Measurements from ENCODE around the gene MRPL18. TPM values are rescaled to one million over a fixed set of nuclear protein-coding genes. Genes with fewer than 3 reads are reported as not detected.
"Not testable (repeated sequence)": the region's sequence is repeated elsewhere in the genome, so short reads cannot be mapped to it uniquely, and the experiment has no call there.

Gene MRPL18
- total RNA-seq, 6 experiments from 2014 or later: 74.1 to 93.6 (median 81.4) TPM

- no peaks in the 10 kb centered on the region for H3K36me3 Mint-ChIP-seq (ENCODE audit: low read depth)
- H3K27me3 Mint-ChIP-seq (ENCODE audit: insufficient read depth): peaks cover 16% of the 10 kb centered on the region
- no peak for TF ChIP-seq CTCF (IDR thresholded peaks at IDR 0.05)
- H3K4me1 Mint-ChIP-seq (ENCODE audit: low read depth): peaks cover 11% of the 10 kb centered on the region; the same call in 1 of the 2 replicates
- no peak for DNase-seq
- no peak overlapping the region for H3K27ac Mint-ChIP-seq
- no peaks in the 10 kb centered on the region for H3K9me3 Mint-ChIP-seq
- H3K4me3 Mint-ChIP-seq: no peak overlapping the region
These were observed 30.9 kb downstream of the MRPL18 start for GRCh38 chr6:159821122-159821521.

- H3K27ac Mint-ChIP-seq: no peak overlapping the region
- H3K36me3 Mint-ChIP-seq (ENCODE audit: low read depth): no peaks in the 10 kb centered on the region
These were observed 31.5 kb downstream of the MRPL18 start for GRCh38 chr6:159821726-159822125.

GRCh38 chr6:159823953-159824352, 33.7 kb downstream of the MRPL18 start:
- H3K27ac Mint-ChIP-seq: no peak overlapping the region
- peaks cover 22% of the 10 kb centered on the region for H3K4me1 Mint-ChIP-seq (ENCODE audit: low read depth)
- H3K27me3 Mint-ChIP-seq (ENCODE audit: insufficient read depth): peaks cover 16% of the 10 kb centered on the region
- H3K36me3 Mint-ChIP-seq (ENCODE audit: low read depth): no peaks in the 10 kb centered on the region
- H3K4me3 Mint-ChIP-seq: no peak overlapping the region
- no peaks in the 10 kb centered on the region for H3K9me3 Mint-ChIP-seq
- no peak for DNase-seq
- TF ChIP-seq CTCF (IDR thresholded peaks at IDR 0.05): no peak

More at GRCh38 chr6:159821726-159822125, 31.5 kb downstream of the MRPL18 start:
- no peaks in the 10 kb centered on the region for H3K9me3 Mint-ChIP-seq
- no peak overlapping the region for H3K4me3 Mint-ChIP-seq
- no peak for TF ChIP-seq CTCF (IDR thresholded peaks at IDR 0.05)
- H3K27me3 Mint-ChIP-seq (ENCODE audit: insufficient read depth): peaks cover 16% of the 10 kb centered on the region
- DNase-seq: no peak
- peaks cover 11% of the 10 kb centered on the region; the same call in 1 of the 2 replicates for H3K4me1 Mint-ChIP-seq (ENCODE audit: low read depth)

GRCh38 chr6:159824690-159825089, 34.4 kb downstream of the MRPL18 start:
- H3K9me3 Mint-ChIP-seq; H3K27ac Mint-ChIP-seq; H3K4me3 Mint-ChIP-seq; DNase-seq; H3K36me3 Mint-ChIP-seq (ENCODE audit: low read depth): not testable (repeated sequence)
- peaks cover 29% of the 10 kb centered on the region for H3K4me1 Mint-ChIP-seq (ENCODE audit: low read depth)
- H3K27me3 Mint-ChIP-seq (ENCODE audit: insufficient read depth): peaks cover 14% of the 10 kb centered on the region

GRCh38 chr6:159826004-159826403, 35.7 kb downstream of the MRPL18 start:
- no peaks in the 10 kb centered on the region for H3K9me3 Mint-ChIP-seq
- no peaks in the 10 kb centered on the region for H3K36me3 Mint-ChIP-seq (ENCODE audit: low read depth)
- no peak for DNase-seq
- peaks cover 42% of the 10 kb centered on the region for H3K4me1 Mint-ChIP-seq (ENCODE audit: low read depth)
- no peak for TF ChIP-seq CTCF (IDR thresholded peaks at IDR 0.05)
- no peak overlapping the region for H3K4me3 Mint-ChIP-seq
- H3K27ac Mint-ChIP-seq: no peak overlapping the region
- H3K27me3 Mint-ChIP-seq (ENCODE audit: insufficient read depth): peaks cover 14% of the 10 kb centered on the region

- no peak overlapping the region for H3K4me3 Mint-ChIP-seq
- TF ChIP-seq CTCF (IDR thresholded peaks at IDR 0.05): no peak
- DNase-seq: no peak
These were observed 36.8 kb downstream of the MRPL18 start for GRCh38 chr6:159826968-159827647.

More at GRCh38 chr6:159826968-159827647, 36.8 kb downstream of the MRPL18 start:
- peaks cover 8% of the 10 kb centered on the region for H3K27me3 Mint-ChIP-seq (ENCODE audit: insufficient read depth)
- H3K9me3 Mint-ChIP-seq: no peaks in the 10 kb centered on the region
- H3K4me1 Mint-ChIP-seq (ENCODE audit: low read depth): peaks cover 50% of the 10 kb centered on the region
- H3K27ac Mint-ChIP-seq: no peak overlapping the region
- no peaks in the 10 kb centered on the region for H3K36me3 Mint-ChIP-seq (ENCODE audit: low read depth)
